OCI-LY3 (cell line): Measurements from ENCODE around the gene RAD51B.

Source experiments
- EZH2phosphoT487 ChIP-seq: fragments of 200-600 bp; shearing (Covaris generic); IDR thresholded peaks from 2 replicates; pipeline ENCODE4 v1.6.1; 2018; ENCODE audit warnings: antibody characterized with exemption, mixed run types, low read depth
- TF ChIP-seq, protein P1 (sequence below): fragments of 200-600, 300-600 bp; sonication (generic); IDR thresholded peaks from 2 replicates; pipeline ENCODE4 v1.5.1; 2014; ENCODE audit warnings: antibody characterized with exemption, low read length, low read depth

DNA sequence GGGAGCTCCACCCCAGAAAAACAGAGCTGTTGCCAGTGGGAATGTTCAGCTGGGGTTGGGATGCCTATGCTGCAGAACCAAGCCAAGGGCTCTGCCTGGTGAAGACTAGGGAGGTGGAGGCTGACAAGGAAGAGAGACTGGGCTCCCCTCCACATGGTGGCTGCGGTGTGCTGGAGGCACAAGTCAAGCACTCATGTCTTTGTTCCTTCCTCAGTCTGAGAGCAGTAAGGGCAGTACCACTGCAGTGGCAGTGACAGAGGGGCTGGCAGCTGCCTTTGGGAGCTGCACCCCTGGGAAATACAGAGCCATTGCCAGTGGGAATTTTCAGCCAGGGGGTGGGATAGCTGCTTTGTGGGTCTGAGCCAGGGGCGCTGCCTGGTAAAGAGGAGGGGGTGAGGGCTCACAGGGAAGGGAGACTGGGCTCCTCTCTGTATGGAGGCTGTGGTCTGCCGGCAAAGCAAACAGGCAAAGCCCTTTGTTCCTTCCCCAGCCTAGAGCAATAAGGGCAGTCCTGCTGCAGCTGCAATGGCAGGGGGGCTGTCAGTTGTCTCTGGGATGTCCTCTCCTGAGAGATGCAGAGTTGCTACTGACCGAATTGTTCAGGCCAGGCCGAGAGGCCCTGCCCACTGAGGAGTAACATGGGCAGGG lies 255.9 kb downstream of the RAD51B start:
- TF ChIP-seq, protein P1, sequence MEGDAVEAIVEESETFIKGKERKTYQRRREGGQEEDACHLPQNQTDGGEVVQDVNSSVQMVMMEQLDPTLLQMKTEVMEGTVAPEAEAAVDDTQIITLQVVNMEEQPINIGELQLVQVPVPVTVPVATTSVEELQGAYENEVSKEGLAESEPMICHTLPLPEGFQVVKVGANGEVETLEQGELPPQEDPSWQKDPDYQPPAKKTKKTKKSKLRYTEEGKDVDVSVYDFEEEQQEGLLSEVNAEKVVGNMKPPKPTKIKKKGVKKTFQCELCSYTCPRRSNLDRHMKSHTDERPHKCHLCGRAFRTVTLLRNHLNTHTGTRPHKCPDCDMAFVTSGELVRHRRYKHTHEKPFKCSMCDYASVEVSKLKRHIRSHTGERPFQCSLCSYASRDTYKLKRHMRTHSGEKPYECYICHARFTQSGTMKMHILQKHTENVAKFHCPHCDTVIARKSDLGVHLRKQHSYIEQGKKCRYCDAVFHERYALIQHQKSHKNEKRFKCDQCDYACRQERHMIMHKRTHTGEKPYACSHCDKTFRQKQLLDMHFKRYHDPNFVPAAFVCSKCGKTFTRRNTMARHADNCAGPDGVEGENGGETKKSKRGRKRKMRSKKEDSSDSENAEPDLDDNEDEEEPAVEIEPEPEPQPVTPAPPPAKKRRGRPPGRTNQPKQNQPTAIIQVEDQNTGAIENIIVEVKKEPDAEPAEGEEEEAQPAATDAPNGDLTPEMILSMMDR, result no peak
- TF ChIP-seq EZH2phosphoT487, result no peak
